ENCODE results near the gene C17orf100.
A peak's percentile ranks its signal among the peaks of the same experiment; 100 is the strongest.

GRCh38 chr17:6640536-6641246, 10.9 kb upstream of the C17orf100 start, which contains the start of the genes KIAA0753 and TXNDC17:
- TF ChIP-seq EZH2 (IDR thresholded peaks at IDR 0.05): no peak
- peak; percentile 77 for TF ChIP-seq POLR2AphosphoS5 (IDR thresholded peaks at IDR 0.05; ENCODE audit: borderline replicate concordance, low read depth, low read length)

Measured in SK-N-MC (cell line).